ENCODE measurements around the gene SUMF2.

GRCh38 chr7:56092789-56093531 is 28.9 kb downstream of the SUMF2 start, which contains the start of gene PHKG1:
- peak; percentile 40 for TF ChIP-seq CTCF (IDR thresholded peaks at IDR 0.05; ENCODE audit: insufficient read depth, low read depth, low read length)
- no peak for TF ChIP-seq EZH2 (IDR thresholded peaks at IDR 0.05; ENCODE audit: insufficient read depth, low read length)
